GM12892 (cell line): ENCODE results near the gene APOH.

ENCODE experiments used
- POLR2A ChIP-seq: IDR thresholded peaks from 2 replicates; pipeline ENCODE4 v1.6.1; 2011; ENCODE audit warnings: low read depth, low read length, control low read depth
- POLR2AphosphoS5 ChIP-seq: IDR thresholded peaks from 2 replicates; pipeline ENCODE4 v1.6.1; 2011; ENCODE audit warnings: low read depth, low read length, control low read depth
- TAF1 ChIP-seq: IDR thresholded peaks from 2 replicates; pipeline ENCODE4 v1.6.1; 2011; ENCODE audit warnings: low read depth, mild to moderate bottlenecking, control low read depth, low read length, borderline replicate concordance

GRCh38 chr17:66190738-66191592, 38.2 kb downstream of the APOH start:
- TF ChIP-seq POLR2A (no peak), POLR2AphosphoS5 (no peak), TAF1 (no peak)
